GM12878 (cell line): ENCODE data around the gene NFU1.

ENCODE experiments used
- ATF7 ChIP-seq: fragments of 450-650 bp; IDR thresholded peaks from 2 replicates; pipeline ENCODE4 v1.6.1; 2016; ENCODE audit warnings: low read depth, mild to moderate bottlenecking
- CEBPB ChIP-seq, 2 experiments: fragments of 150-350 bp in 1 of 2; IDR thresholded peaks; 2 replicates each; pipeline ENCODE4 v1.6.1; 2012 to 2014; ENCODE audit warnings: low read depth in 2 of 2, low read length in 2 of 2, borderline replicate concordance in 1 of 2, inconsistent platforms in 1 of 2
- CTCF ChIP-seq, 3 experiments: IDR thresholded peaks in 2 of 3; conservative IDR thresholded peaks in 1 of 3; 2 replicates each; pipeline ENCODE4 v1.5.1; 2011; ENCODE audit warnings: low read depth in 3 of 3, low read length in 3 of 3, mild to moderate bottlenecking in 3 of 3, control low read depth in 2 of 3, moderate library complexity in 2 of 3, inconsistent platforms in 1 of 3, mixed read lengths in 1 of 3; ENCODE audit not compliant: control insufficient read depth in 2 of 3, insufficient read depth in 1 of 3; ENCODE audit errors: extremely low read depth in 1 of 3
- JUNB ChIP-seq: IDR thresholded peaks from 2 replicates; pipeline ENCODE4 v1.6.1; 2016; ENCODE audit warnings: antibody characterized with exemption, mild to moderate bottlenecking
- NR2C2 ChIP-seq: IDR thresholded peaks from 2 replicates; pipeline ENCODE4 v1.6.1; 2011; ENCODE audit warnings: borderline replicate concordance, low read depth; ENCODE audit not compliant: control insufficient read depth, insufficient read length
- RAD21 ChIP-seq: IDR thresholded peaks from 2 replicates; pipeline ENCODE4 v1.6.1; 2011; ENCODE audit warnings: mild to moderate bottlenecking, low read depth, low read length, moderate library complexity; ENCODE audit not compliant: insufficient read depth
- RELA ChIP-seq: fragments of 450-650 bp; IDR thresholded peaks from 2 replicates; pipeline ENCODE4 v1.8.0; 2014; ENCODE audit warnings: borderline replicate concordance; ENCODE audit not compliant: partially characterized antibody
- RUNX3 ChIP-seq: IDR thresholded peaks from 2 replicates; pipeline ENCODE4 v1.6.1; 2012; ENCODE audit warnings: low read length, inconsistent platforms

GRCh38 chr2:69470911-69471310, 33.7 kb upstream of the NFU1 start:
- no peak for TF ChIP-seq CTCF (IDR thresholded peaks at IDR 0.05 in 2 of 3, conservative IDR thresholded peaks at IDR 0.05 in 1 of 3; ENCODE audit: control insufficient read depth in 2 of 3, extremely low read depth in 1 of 3, insufficient read depth in 1 of 3, low read depth in 3 of 3, low read length in 3 of 3)
- TF ChIP-seq RUNX3 = no peak
- no peak for TF ChIP-seq ATF7
- no peak for TF ChIP-seq RELA
- TF ChIP-seq NR2C2 = no peak
- TF ChIP-seq CEBPB (IDR thresholded peaks at IDR 0.05; ENCODE audit: borderline replicate concordance in 1 of 2, low read depth in 2 of 2, low read length in 2 of 2) = no peak
- TF ChIP-seq JUNB = no peak
- no peak for TF ChIP-seq RAD21
